Upper lobe of right lung (tissue), 1 donor: ENCODE results near the gene CCSER2. TPM values are rescaled to one million over a fixed set of nuclear protein-coding genes. Genes with fewer than 3 reads are reported as not detected.
"Not testable (repeated sequence)": the region's sequence is repeated elsewhere in the genome, so short reads cannot be mapped to it uniquely, and the experiment has no call there.

ENCODE experiments used
- ATAC-seq: fragments of 200-7000 bp; cut with Tn5 transposase; one replicate; pipeline ENCODE4 v1.9.1; 2020; ENCODE audit warnings: mild to moderate bottlenecking, moderate library complexity
- DNase-seq: peaks from one replicate; pipeline ENCODE4 v3.0.0-alpha.2; 2020
- H3K27ac ChIP-seq: fragments of 200-600 bp; one replicate; pipeline ENCODE4 v1.8.0; 2022
- H3K27me3 ChIP-seq: fragments of 200-600 bp; one replicate; pipeline ENCODE4 v1.8.0; 2022; ENCODE audit warnings: mild to moderate bottlenecking
- H3K36me3 ChIP-seq: fragments of 200-600 bp; one replicate; pipeline ENCODE4 v1.8.0; 2022
- H3K4me1 ChIP-seq: fragments of 200-600 bp; one replicate; pipeline ENCODE4 v1.8.0; 2022
- H3K4me3 ChIP-seq: fragments of 200-600 bp; one replicate; pipeline ENCODE4 v1.8.0; 2022; ENCODE audit warnings: mild to moderate bottlenecking
- H3K9me3 ChIP-seq: fragments of 200-600 bp; one replicate; pipeline ENCODE4 v1.8.0; 2022
- CTCF ChIP-seq: fragments of 200-600 bp; IDR thresholded peaks from one replicate; pipeline ENCODE4 v1.8.0; 2022; ENCODE audit warnings: antibody characterized with exemption
- intact Hi-C: fragments of 100-400 bp; cut with DNase I; formaldehyde crosslinking; loops from one replicate; pipeline ENCODE4 v1.11.0; 2022
- total RNA-seq: library from RNA; stranded (reverse); fragmentation: NEBNext Ultra II Directional; extraction: Animal tissue kit (Norgen Biotek cat#: 25700); gene quantifications from one replicate; pipeline ENCODE4 v1.2.1, GENCODE V29; 2021
- donor health status: DM: no; HTN: yes; CAD: no; lungs with severe emphysema.

Gene CCSER2
- total RNA-seq, 1 donor from 2014 or later, result 74.4 TPM

DNA sequence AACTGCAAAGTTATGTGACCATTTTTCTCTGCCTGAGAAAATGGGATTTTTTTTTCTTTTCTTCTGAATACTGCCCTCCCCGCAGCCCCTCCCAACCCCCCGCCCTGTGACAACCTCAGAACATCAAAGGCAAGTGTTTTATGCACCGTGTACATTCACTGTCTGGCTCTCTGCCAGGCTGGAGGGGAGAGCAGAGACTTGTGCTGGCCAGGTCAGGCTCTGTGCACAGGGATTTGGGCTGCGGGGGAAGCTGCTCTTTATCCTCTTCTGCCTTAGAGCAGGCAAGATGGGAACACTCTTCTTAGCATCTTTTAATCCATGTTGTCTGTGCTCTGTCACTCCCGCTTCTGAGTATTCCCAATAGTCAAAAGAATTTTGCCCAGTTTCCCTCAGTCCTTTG is 195.1 kb downstream of the CCSER2 start:
- Histone ChIP-seq H3K4me3 (no peak overlapping the region), H3K4me1 (no peaks in the 10 kb centered on the region), H3K27ac (no peak overlapping the region), H3K27me3 (no peaks in the 10 kb centered on the region), H3K9me3 (no peaks in the 10 kb centered on the region), H3K36me3 (no peaks in the 10 kb centered on the region)
- ATAC-seq, result no peak
- no peak for TF ChIP-seq CTCF
- no peak for DNase-seq
- intact Hi-C loops, result no loop called here

GRCh38 chr10:84524435-84524834 is 196.0 kb downstream of the CCSER2 start:
- intact Hi-C loops, result no loop called here
- Histone ChIP-seq H3K36me3 (no peaks in the 10 kb centered on the region), H3K4me1 (no peaks in the 10 kb centered on the region), H3K9me3 (no peaks in the 10 kb centered on the region), H3K27me3 (no peaks in the 10 kb centered on the region), H3K27ac (no peak overlapping the region), H3K4me3 (no peak overlapping the region)
- DNase-seq (no peak), ATAC-seq (no peak)
- TF ChIP-seq CTCF, result no peak

DNA sequence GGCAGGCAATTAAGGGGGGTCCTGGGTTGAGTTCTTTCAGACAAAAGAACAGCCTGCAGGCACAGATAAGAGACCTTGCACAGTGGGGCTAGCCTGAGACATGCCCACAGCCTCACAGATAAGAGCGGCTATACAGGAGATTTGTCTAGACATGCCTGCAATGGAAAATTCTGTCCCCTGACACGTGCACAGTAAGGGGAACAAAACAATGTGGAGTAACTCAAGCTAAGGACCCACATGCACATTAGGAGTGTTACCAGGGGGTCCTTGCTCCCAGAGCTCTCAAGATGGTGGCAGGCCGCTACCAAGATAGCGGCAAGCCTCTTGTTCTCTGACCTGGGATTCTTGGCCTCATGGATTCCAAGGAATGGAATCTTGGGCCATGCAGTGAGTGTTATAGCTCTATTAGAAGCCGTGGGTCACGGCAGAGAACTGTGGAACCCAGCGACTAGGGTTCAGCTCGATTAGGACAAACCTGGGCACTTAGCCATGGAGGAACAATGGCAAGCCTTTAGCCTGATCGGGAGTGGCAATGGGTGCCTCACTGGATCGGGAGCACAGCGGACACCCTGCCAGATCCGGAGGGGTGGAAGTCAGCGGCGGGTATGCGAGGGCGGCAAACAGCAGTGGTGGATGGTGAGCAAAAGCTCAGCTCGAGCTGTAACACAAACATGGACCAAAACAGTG is 196.9 kb downstream of the CCSER2 start:
- ATAC-seq (no peak), DNase-seq (no peak)
- Histone ChIP-seq H3K27ac (no peak overlapping the region), H3K4me1 (no peaks in the 10 kb centered on the region), H3K9me3 (no peaks in the 10 kb centered on the region), H3K27me3 (no peaks in the 10 kb centered on the region), H3K36me3 (no peaks in the 10 kb centered on the region), H3K4me3 (no peak overlapping the region)
- TF ChIP-seq CTCF, result no peak
- intact Hi-C loops, result no loop called here

DNA sequence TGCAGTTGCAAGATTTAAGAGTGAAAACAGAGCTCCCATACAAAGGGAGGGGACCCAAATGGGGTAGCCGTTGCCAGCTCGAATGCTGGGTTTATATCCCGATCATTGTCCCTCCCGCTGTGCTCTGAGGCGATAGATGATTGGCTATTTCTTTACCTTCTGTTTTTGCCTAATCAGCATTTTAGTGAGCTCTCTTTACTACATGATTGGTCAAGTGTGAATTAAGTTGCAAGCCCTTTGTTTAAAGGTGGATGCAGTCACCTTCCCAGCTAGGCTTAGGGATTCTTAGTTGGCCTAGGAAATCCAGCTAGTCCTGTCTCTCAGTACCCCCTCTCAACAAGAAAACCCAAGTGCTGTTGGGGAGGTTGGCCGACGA is 197.4 kb downstream of the CCSER2 start:
- H3K4me3 ChIP-seq, H3K36me3 ChIP-seq, ATAC-seq, H3K27me3 ChIP-seq, H3K27ac ChIP-seq, DNase-seq, H3K9me3 ChIP-seq, H3K4me1 ChIP-seq, intact Hi-C loops: not testable (repeated sequence)

- H3K27ac ChIP-seq, H3K4me3 ChIP-seq, H3K4me1 ChIP-seq, ATAC-seq, H3K9me3 ChIP-seq, DNase-seq, intact Hi-C loops, H3K36me3 ChIP-seq, H3K27me3 ChIP-seq: not testable (repeated sequence)
Observed at GRCh38 chr10:84527386-84527785, 199.0 kb downstream of the CCSER2 start.

GRCh38 chr10:84528526-84528925 is 200.1 kb downstream of the CCSER2 start:
- DNase-seq, H3K36me3 ChIP-seq, ATAC-seq, H3K27me3 ChIP-seq, H3K27ac ChIP-seq, H3K4me1 ChIP-seq, H3K4me3 ChIP-seq, H3K9me3 ChIP-seq, intact Hi-C loops: not testable (repeated sequence)

- no peak overlapping the region for H3K4me3 ChIP-seq
- intact Hi-C loops, result loop anchor here (10.0 kb wide), 1 partner anchor 156 kb away; no protein-coding TSS in a partner anchor
- no peak for ATAC-seq
Observed at GRCh38 chr10:84530724-84531325, 202.4 kb downstream of the CCSER2 start.

More at GRCh38 chr10:84530724-84531325, 202.4 kb downstream of the CCSER2 start:
- Histone ChIP-seq H3K27me3 (no peaks in the 10 kb centered on the region), H3K9me3 (no peaks in the 10 kb centered on the region), H3K36me3 (no peaks in the 10 kb centered on the region), H3K4me1 (no peaks in the 10 kb centered on the region), H3K27ac (no peak overlapping the region)
- no peak for DNase-seq
- no peak for TF ChIP-seq CTCF
